ENCODE data around the gene MAB21L4. TPM values are rescaled to one million over a fixed set of nuclear protein-coding genes. Genes with fewer than 3 reads are reported as not detected.

The MAB21L4 gene
- total and polyA plus RNA-seq, 2 donors (not counting 3 experiments of a cell fraction or from before 2014, with no cell fraction given): not detected

GRCh38 chr2:240919786-240920782, 24.1 kb upstream of the MAB21L4 start:
- no peaks in the 10 kb centered on the region for H3K9me3 ChIP-seq (replicated peaks; ENCODE audit: control insufficient read depth, insufficient read depth, low read length)
- TF ChIP-seq MAX (IDR thresholded peaks at IDR 0.05; ENCODE audit: insufficient read depth, insufficient read length): no peak
- H3K27me3 ChIP-seq (ENCODE audit: control insufficient read depth in 2 of 2, insufficient read depth in 2 of 2, low read length in 2 of 2): no peaks in the 10 kb centered on the region
- no peak overlapping the region for H3K4me2 ChIP-seq (ENCODE audit: insufficient read depth, low read length)
- H3K36me3 ChIP-seq (ENCODE audit: control insufficient read depth in 2 of 2, extremely low read depth in 1 of 2, insufficient read depth in 2 of 2, low read length in 2 of 2): no peaks in the 10 kb centered on the region
- H3K4me3 ChIP-seq (replicated peaks in 1 of 3; ENCODE audit: insufficient read depth in 1 of 3, low read depth in 1 of 3, low read length in 3 of 3): no peak overlapping the region
- ChIA-PET POLR2A (no interaction called here), CTCF (interaction anchor here (0.7 to 1.1 kb wide), 2 partner anchors 70 to 159 kb away, joined by 4 to 6 read pairs; no protein-coding TSS in a partner anchor)
- intact Hi-C loops (cut with micrococcal nuclease): loop anchor here (10.0 kb wide), 1 partner anchor 155 kb away; no protein-coding TSS in a partner anchor
- no peak overlapping the region for H3K9ac ChIP-seq (replicated peaks; ENCODE audit: extremely low read depth, insufficient read depth, low read length)
- H3K27ac ChIP-seq (ENCODE audit: insufficient read depth, low read depth, low read length): no peak overlapping the region
- H4K20me1 ChIP-seq (replicated peaks; ENCODE audit: control insufficient read depth, extremely low read depth, insufficient read depth, low read length): no peaks in the 10 kb centered on the region
- no peaks in the 10 kb centered on the region for H3K79me2 ChIP-seq (ENCODE audit: control insufficient read depth, insufficient read depth, low read length)
- no peak for DNase-seq (ENCODE audit: low read depth, low spot score)
- dilution Hi-C loops (cut with MboI; ENCODE audit: extremely low pct_ligation_motif_present, low sequenced_read_pairs): no loop called here
- H2AFZ ChIP-seq (ENCODE audit: low read depth, low read length): no peak overlapping the region
- no peak for FAIRE-seq
- no peaks in the 10 kb centered on the region for H3K9me1 ChIP-seq (replicated peaks; ENCODE audit: control insufficient read depth, extremely low read depth, insufficient read depth, low read length)
- H3K4me1 ChIP-seq (ENCODE audit: control insufficient read depth, extremely low read depth, insufficient read depth, low read length): no peaks in the 10 kb centered on the region
- BruUV-seq (replicated peaks): no TSS peak

DNA sequence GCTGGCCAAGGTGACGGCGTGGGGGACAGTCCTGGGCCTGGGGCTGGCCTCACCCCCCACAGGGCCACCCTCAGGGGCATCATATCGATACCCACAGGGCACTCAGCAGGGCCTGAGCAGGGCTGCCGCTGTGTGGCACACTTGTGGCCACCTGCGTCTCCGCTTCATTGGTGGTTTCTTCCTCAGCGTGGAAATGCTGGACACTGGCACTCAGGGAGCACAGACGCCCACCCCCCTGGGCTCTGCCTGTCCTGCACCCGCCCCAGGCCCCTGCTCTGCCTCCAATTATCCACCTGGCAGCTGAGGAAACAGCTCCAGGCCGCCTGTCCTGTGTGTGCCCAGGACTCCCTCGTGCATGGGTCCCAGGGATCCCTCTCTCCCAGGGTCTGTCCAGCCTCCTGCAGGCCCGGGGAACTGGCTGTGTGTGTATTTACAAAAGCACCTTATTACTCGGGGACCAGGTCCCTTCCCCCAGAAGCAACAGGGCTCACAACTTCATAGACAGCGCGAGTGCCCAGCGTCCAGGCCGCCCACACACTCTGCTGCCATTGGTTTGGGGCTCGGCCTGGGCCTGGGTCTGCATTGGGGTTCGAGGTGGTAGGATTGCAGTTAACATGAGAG, 23.3 kb upstream of the MAB21L4 start:
- H4K20me1 ChIP-seq (replicated peaks; ENCODE audit: control insufficient read depth, extremely low read depth, insufficient read depth, low read length): no peaks in the 10 kb centered on the region
- BruUV-seq (replicated peaks): no TSS peak
- ChIA-PET CTCF (no interaction called here), POLR2A (no interaction called here)
- H3K27me3 ChIP-seq (ENCODE audit: control insufficient read depth in 2 of 2, insufficient read depth in 2 of 2, low read length in 2 of 2): no peaks in the 10 kb centered on the region
- H3K36me3 ChIP-seq (ENCODE audit: control insufficient read depth in 2 of 2, extremely low read depth in 1 of 2, insufficient read depth in 2 of 2, low read length in 2 of 2): no peaks in the 10 kb centered on the region
- H2AFZ ChIP-seq (ENCODE audit: low read depth, low read length): no peak overlapping the region
- no peak overlapping the region for H3K9ac ChIP-seq (replicated peaks; ENCODE audit: extremely low read depth, insufficient read depth, low read length)
- no peaks in the 10 kb centered on the region for H3K9me3 ChIP-seq (replicated peaks; ENCODE audit: control insufficient read depth, insufficient read depth, low read length)
- no peaks in the 10 kb centered on the region for H3K79me2 ChIP-seq (ENCODE audit: control insufficient read depth, insufficient read depth, low read length)
- H3K9me1 ChIP-seq (replicated peaks; ENCODE audit: control insufficient read depth, extremely low read depth, insufficient read depth, low read length): no peaks in the 10 kb centered on the region
- H3K4me2 ChIP-seq (ENCODE audit: insufficient read depth, low read length): no peak overlapping the region
- no peak overlapping the region for H3K27ac ChIP-seq (ENCODE audit: insufficient read depth, low read depth, low read length)
- peaks cover under 1% of the 10 kb centered on the region for H3K4me1 ChIP-seq (ENCODE audit: control insufficient read depth, extremely low read depth, insufficient read depth, low read length)
- FAIRE-seq (no peak), DNase-seq (ENCODE audit: low read depth, low spot score) (no peak)
- TF ChIP-seq EZH2 (IDR thresholded peaks at IDR 0.05; ENCODE audit: borderline replicate concordance, low read depth, low read length, severe bottlenecking) (no peak), POLR2AphosphoS5 (IDR thresholded peaks at IDR 0.05; ENCODE audit: insufficient read depth, low read depth, low read length) (no peak)
- intact Hi-C loops (cut with micrococcal nuclease) (loop anchor here (10.0 kb wide), 1 partner anchor 156 kb away; no protein-coding TSS in a partner anchor), dilution Hi-C loops (cut with MboI; ENCODE audit: extremely low pct_ligation_motif_present, low sequenced_read_pairs) (no loop called here)
- no peak overlapping the region for H3K4me3 ChIP-seq (replicated peaks in 1 of 3; ENCODE audit: insufficient read depth in 1 of 3, low read depth in 1 of 3, low read length in 3 of 3)

All from endothelial cell of umbilical vein (primary cell).